ENCODE results near the gene ZCCHC3.

GRCh38 chr20:301886-302848 is 4.8 kb downstream of the ZCCHC3 start:
- TF ChIP-seq FOXK2 (IDR thresholded peaks at IDR 0.05): no peak
- TF ChIP-seq SP1 (IDR thresholded peaks at IDR 0.05): no peak
- TF ChIP-seq CTBP1 (IDR thresholded peaks at IDR 0.05; ENCODE audit: borderline replicate concordance): no peak
- TF ChIP-seq BHLHE40 (IDR thresholded peaks at IDR 0.05; ENCODE audit: borderline replicate concordance): no peak
- no peak for TF ChIP-seq NFRKB (IDR thresholded peaks at IDR 0.05)
- TF ChIP-seq LEF1 (IDR thresholded peaks at IDR 0.05; ENCODE audit: borderline replicate concordance): no peak
- no peak for TF ChIP-seq FOXM1 (IDR thresholded peaks at IDR 0.05; ENCODE audit: borderline replicate concordance)
- TF ChIP-seq ELF4 (IDR thresholded peaks at IDR 0.05): no peak
- TF ChIP-seq FOXA1 (IDR thresholded peaks at IDR 0.05): no peak

Data from HEK293T (cell line).